GM21576 (cell line): ENCODE measurements around the gene GSTA5.
"Not testable (repeated sequence)": the region's sequence is repeated elsewhere in the genome, so short reads cannot be mapped to it uniquely, and the experiment has no call there.

Experiments
- ATAC-seq: cut with Tn5 transposase; IDR thresholded peaks from one replicate; pipeline ENCODE4 v1.9.1; 2021; ENCODE audit warnings: mild to moderate bottlenecking, moderate library complexity; ENCODE audit not compliant: unreplicated experiment

The GSTA5 gene

GRCh38 chr6:52839124-52840055 lies 1.2 kb downstream of the GSTA5 start:
- peak; percentile 69 for ATAC-seq

DNA sequence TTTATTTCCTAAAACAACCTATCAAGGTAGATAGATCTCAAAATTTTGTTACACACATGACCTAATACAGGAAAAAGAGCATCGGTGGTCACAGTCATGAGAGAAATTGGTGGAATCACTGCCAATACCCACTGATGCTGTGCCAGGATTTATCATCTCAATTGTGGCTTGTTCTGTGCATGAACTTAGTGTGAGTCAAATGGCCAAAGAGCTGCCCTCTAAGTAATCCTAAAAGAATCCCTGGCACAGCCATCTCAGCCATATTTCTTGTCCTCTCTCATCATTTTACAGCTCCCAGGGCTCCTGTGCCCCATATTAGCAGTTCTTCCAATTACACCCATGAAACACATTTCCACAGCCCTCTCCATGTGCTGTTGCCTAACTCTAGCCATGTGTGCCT lies 6.1 kb downstream of the GSTA5 start:
- ATAC-seq: no peak

DNA sequence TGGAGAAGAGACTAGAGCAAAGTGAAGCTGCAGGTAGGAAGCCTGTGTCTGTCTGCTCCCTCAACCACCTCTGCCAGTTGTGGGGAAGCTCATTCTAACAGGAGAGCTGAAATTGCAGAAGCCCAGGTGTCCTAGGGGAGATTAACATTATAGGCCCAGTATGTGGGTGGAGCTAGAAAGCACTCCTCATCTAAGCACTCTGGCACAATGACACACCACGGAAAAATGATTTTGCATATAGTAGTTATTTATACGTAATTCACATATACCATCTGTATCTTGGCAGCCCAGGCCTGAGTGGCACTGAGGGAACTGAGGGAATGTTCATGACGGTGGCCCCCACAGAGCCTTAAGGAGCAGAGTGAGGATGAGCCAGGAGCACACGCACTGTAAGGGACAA lies 9.7 kb downstream of the GSTA5 start:
- ATAC-seq: not testable (repeated sequence)

DNA sequence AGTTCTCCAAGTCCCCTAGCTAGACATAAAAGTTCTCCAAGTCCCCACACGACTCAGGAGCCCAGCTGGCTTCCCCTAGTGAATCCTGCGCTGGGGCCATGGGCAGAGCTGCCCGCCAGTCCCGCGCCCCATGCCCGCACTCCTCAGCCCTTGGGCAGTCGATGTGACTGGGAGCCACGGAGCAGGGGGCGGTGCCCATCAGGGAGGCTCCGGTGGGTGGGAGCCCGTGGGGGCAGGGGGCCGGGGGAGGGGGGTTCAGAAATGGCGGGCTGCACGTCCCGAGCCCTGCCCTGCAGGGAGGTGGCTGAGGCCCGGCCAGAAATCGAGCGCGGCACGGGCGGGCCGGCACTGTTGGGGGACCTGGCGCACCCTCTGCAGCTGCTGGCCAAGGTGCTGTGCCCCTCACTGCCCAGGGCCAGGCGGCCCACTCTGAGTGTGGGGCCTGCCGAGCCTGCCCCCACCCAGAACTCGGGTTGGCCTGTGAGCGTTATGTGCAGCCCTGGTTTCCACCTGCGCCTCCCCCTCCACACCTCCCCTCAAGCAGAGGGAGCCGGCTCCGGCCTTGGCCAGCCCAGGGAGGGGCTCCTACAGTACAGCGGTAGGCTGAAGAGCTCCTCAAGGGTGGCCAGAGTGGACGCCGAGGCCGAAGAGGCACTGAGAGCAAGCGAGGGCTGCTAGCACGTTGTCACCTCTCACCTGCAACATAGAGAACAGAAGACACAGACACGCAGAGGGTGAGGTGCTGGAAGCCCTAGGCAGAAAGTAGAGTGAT lies 11.4 kb downstream of the GSTA5 start:
- no peak for ATAC-seq

DNA sequence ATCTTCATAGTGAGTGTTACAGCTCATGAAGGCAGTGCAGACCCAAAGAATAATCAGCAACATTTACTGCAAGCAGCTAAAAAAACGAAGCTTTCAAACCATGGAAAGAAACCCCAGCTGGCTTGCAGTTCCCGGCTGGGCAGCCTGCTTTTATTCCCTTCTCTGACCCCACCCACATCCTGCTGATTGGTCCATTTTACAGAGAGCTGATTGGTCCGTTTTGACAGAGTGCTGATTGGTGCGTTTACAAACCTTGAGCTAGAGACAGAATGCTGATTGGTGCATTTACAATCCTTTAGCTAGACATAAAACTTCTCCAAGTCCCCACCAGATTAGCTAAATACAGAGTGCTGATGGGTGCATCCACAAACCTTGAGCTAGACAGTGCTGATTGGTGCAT lies 12.0 kb downstream of the GSTA5 start:
- not testable (repeated sequence) for ATAC-seq

- not testable (repeated sequence) for ATAC-seq
These were observed 13.4 kb downstream of the GSTA5 start for GRCh38 chr6:52827073-52827783.

DNA sequence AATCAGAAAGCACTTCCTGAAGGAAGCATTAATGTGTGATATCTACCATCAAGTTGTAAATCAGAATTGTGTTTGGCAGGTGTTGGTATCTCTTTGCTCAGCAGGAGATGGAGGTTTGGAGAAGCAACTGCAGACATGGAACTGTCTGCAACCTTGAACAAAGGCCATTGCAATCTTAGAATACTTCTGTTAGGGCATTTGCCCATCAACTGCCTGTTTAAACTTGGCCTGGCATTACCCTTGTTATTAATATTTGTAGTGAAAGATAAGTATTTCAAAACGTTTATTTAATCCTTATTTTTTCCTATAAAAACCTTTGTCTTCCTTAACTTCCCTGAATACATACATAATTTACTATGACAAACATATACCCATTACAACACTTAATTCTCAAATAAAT lies 14.1 kb downstream of the GSTA5 start:
- ATAC-seq: no peak

GRCh38 chr6:52825900-52826459 lies 14.6 kb downstream of the GSTA5 start:
- ATAC-seq: not testable (repeated sequence)

DNA sequence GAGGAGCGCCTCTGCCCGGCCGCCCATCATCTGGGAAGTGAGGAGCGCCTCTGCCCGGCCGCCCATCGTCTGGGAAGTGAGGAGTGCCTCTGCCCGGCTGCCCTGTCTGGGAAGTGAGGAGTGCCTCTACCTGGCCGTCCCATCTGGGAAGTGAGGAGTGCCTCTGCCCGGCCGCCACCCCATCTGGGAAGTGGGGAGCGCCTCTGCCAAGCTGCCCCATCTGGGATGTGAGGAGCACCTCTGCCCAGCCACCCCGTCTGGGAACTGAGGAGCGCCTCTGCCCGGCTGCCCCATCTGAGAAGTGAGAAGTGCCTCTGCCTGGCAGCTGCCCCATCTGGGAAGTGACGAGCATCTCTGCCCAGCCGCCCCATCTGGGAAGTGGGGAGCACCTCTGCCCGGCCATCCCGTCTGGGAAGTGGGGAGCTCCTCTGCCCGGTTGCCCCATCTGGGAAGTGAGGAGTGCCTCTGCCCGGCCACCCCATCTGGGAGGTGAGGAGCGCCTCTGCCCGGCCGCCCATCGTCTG lies 15.3 kb downstream of the GSTA5 start:
- ATAC-seq: not testable (repeated sequence)

- ATAC-seq: no peak
These were observed 18.8 kb downstream of the GSTA5 start for GRCh38 chr6:52821842-52822241.

DNA sequence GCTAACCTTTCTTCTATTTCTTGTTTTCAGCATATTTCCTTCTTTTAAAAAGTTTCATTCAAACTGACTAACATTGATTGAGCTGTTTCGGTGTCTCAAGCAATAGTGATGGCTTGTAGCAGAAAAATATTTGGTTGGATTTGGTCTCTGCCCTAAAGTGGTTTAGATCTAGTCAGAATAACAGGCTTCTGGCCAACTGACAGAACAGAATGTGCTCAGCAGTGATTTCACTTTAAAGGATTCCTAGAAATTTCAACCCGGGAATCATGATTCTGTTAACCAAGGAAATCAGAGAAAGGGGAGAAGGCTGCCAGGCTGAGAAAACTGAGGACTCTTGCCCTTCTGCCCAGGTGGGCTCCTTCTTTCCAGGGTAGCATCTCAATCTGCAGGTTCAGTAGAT lies 20.4 kb downstream of the GSTA5 start:
- no peak for ATAC-seq

- ATAC-seq: peak; percentile 88
These were observed 25.2 kb downstream of the GSTA5 start for GRCh38 chr6:52815167-52816092.

DNA sequence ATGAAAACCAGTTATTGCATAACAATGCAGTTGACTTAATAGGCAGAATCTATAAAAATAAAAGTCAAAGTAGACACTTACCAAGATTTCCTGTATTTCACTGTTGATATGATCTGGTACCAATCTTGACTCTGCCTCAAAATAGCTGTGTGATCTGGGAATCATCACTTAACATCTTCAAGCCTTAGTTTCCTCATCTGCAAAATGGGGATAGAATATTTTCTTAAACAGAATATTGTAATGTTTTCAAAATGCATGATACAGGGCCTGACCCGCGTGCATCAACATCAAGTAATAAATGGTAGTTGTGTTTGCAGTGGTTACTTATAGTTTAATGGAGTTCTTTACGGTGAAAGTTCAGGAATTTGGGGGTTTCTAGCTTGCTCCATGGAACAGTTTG lies 26.1 kb downstream of the GSTA5 start:
- not testable (repeated sequence) for ATAC-seq

GRCh38 chr6:52809777-52810176 lies 30.8 kb downstream of the GSTA5 start:
- not testable (repeated sequence) for ATAC-seq

DNA sequence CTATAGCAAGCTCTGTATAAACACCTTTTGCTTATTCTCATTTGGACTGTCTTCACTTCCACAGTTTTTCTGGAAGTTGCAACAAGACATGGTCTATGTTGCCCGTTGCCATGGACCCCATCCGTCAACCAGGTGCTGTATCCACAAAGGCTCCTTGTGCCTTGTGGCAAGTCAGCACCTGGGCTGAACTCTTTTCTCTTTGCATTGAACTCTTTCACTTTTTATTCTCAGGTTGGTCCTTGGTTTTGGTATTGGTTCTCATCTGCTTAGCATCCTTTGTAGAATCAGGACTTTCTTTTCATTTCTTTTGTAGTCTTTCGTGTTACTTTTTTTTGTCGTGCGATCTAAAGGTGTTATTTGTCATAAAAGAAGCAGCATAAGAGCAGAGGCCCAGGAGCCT lies 32.0 kb downstream of the GSTA5 start:
- no peak for ATAC-seq

- ATAC-seq: not testable (repeated sequence)
These were observed 36.9 kb downstream of the GSTA5 start, which contains the start of gene GSTA1 for GRCh38 chr6:52803668-52804255. GSTA1 (minus strand) TSS chr6:52803816; CDS start chr6:52799267, 4,549 bp downstream.

- no peak for ATAC-seq
These were observed 37.8 kb downstream of the GSTA5 start for GRCh38 chr6:52802806-52803205.

- no peak for ATAC-seq
These were observed 39.3 kb downstream of the GSTA5 start for GRCh38 chr6:52801188-52801841.

DNA sequence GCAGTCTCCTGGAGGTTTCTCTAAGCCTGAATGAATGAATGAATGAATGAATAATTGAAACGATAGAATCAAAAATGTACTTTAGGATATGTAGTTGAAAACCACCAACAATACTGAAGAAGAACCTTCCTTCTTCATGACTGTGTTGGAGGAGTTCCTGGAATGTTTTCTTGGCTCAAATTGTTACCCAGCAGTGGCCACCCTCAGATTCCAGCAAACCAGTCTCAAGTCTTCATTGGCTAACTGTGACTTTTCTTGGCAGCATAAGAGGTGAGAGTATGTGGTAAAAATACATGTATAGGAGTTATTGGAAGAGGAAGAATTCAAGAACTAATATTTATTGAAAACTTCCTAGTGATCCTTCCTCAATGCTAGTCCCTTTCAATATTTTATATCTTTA lies 41.3 kb downstream of the GSTA5 start:
- ATAC-seq: not testable (repeated sequence)
